Activated gamma-delta T cell (primary cell): ENCODE results near the gene PRR18.

Source experiments
- DNase-seq: peaks from one replicate; lab custom pipeline; 2025; lab: John Stamatoyannopoulos, UW

Gene PRR18

GRCh38 chr6:166333172-166333995 is 25.2 kb upstream of the PRR18 start:
- DNase-seq: no peak

- no peak for DNase-seq
These were observed 23.6 kb upstream of the PRR18 start for GRCh38 chr6:166331503-166332415.

- DNase-seq: no peak
These were observed 22.4 kb upstream of the PRR18 start for GRCh38 chr6:166330612-166331011.

- no peak for DNase-seq
These were observed 17.3 kb upstream of the PRR18 start for GRCh38 chr6:166325383-166326042.

GRCh38 chr6:166323395-166323794 is 15.2 kb upstream of the PRR18 start:
- DNase-seq: no peak

GRCh38 chr6:166318649-166319600 is 10.7 kb upstream of the PRR18 start:
- no peak for DNase-seq

GRCh38 chr6:166318227-166318626 is 10.0 kb upstream of the PRR18 start:
- DNase-seq: no peak

GRCh38 chr6:166317261-166318212 is 9.3 kb upstream of the PRR18 start:
- DNase-seq: no peak

GRCh38 chr6:166315436-166315835 is 7.2 kb upstream of the PRR18 start:
- no peak for DNase-seq

- DNase-seq: no peak
These were observed 6.3 kb upstream of the PRR18 start for GRCh38 chr6:166314454-166314853.

- DNase-seq: no peak
These were observed 5.3 kb upstream of the PRR18 start for GRCh38 chr6:166313255-166314070.

- no peak for DNase-seq
These were observed 4.6 kb upstream of the PRR18 start for GRCh38 chr6:166312832-166313231.

- DNase-seq: no peak
These were observed 2.4 kb upstream of the PRR18 start for GRCh38 chr6:166310634-166311033.

- DNase-seq: no peak
These were observed 1.8 kb upstream of the PRR18 start for GRCh38 chr6:166309977-166310376.

- no peak for DNase-seq
These were observed 787 bp upstream of the PRR18 start for GRCh38 chr6:166308769-166309589.

GRCh38 chr6:166307082-166308032 is 835 bp downstream of the PRR18 start:
- DNase-seq: no peak
